NCI-H2107 treated with DMSO at 0.1 percent for 48 hours (cell line): ENCODE measurements around the gene FOXF2.
"Not testable (repeated sequence)": the region's sequence is repeated elsewhere in the genome, so short reads cannot be mapped to it uniquely, and the experiment has no call there.

Source experiments
- DNase-seq: peaks from one replicate; lab custom pipeline; 2025; ENCODE audit not compliant: unreplicated experiment; lab: John Stamatoyannopoulos, UW

FOXF2 gene

DNA sequence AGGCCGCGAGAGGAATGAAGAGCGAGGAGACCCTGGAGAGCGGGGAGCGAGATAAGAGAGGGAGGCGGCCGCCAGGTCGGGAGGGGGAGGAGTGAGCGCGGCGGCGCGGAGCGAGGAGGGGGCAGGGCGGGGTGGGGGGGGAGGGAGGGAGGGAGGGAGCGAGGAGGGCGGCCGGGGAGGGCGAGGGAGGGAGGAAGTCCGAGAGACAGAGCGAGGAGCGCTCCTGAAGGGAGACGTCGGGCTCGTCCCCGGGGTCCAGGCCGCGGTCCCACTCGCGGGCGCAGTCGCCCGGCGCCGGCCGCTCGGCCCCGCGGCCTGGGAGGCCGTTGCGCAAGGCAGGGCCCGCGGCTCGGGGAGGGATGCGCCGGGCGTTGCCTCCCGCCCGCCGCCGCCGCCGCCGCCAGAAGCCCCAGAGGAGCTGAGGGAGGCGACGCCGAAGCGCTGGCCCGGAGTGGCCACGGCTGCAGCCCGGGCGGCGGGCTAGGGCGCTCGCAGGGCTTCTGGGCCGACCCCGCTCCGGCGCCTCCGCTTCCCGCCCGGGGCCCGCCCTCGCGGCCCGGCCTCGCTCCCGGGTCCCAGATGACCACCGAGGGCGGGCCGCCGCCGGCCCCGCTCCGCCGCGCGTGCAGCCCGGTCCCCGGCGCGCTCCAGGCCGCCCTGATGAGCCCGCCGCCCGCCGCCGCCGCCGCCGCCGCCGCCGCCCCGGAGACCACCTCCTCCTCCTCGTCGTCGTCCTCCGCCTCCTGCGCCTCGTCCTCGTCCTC lies at the start of gene FOXF2:
FOXF2 (plus strand) TSS at position 208 of the 764 bp plus-strand sequence; CDS start at position 580, 372 bp downstream.
- no peak for DNase-seq

DNA sequence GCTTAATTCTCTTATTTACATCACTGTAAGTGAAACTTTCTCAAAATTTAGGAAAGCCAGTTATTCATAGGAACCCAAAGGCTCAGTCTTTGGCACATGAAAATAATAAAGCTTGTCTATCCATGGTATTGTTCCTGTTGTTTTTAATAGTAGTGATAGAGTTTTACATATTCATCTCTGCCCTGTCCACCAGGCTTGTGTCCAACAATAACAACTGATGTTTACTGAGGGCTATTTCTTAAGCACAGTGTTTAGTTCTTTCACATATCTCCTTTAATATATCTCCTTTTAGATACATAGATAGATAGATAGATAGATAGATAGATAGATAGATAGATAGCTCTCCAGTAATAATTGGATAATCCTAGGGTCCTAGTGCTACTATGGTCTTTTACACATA lies 43.3 kb upstream of the FOXF2 start:
- DNase-seq: no peak

DNA sequence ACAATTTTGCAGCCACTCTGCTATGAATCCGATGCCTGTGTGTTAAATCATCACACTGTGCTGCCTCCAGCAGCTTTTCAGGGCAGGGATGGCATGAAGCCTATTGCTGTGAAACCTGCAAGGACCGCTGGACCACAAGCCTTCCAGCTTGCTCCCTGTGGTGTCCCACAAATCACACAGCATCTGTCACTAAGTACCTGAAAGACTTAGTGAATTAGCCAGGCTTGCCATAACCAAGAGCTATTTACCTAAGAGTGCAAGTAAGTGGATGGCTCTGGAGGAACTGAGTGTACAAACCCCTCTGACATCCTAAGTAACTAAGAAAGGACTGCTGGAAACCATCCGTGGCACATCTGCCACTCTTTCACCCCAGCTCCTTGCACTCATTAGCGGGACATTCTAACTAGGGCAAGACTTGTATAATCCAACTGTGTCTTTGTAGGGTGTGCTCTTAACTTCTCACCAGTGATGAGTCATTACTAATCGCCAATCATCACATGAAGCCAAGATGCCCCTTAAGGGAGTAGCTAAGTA lies 42.8 kb upstream of the FOXF2 start:
- DNase-seq: no peak

- no peak for DNase-seq
These were observed 42.2 kb upstream of the FOXF2 start for GRCh38 chr6:1347161-1347560.

GRCh38 chr6:1348675-1349074 lies 40.7 kb upstream of the FOXF2 start:
- no peak for DNase-seq

DNA sequence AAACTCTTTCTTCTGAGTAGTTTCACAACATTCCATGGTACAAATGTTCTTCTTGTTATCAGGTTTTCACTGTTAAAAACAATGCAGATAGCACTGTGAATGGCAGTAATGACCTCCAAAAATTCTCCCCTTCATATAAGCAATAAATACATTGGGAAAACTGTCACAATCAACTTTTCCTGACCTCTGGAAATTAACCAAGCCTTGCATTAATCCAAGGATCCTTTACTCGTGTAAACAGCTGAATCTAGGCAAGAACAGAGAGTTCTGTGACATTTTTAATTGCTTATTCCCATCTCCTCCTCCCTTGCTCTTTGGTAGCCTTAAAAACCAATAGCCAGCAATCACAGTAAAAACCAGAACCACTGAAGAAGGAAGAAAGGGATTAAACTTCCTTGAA lies 39.7 kb upstream of the FOXF2 start:
- DNase-seq: no peak

- no peak for DNase-seq
These were observed 37.9 kb upstream of the FOXF2 start for GRCh38 chr6:1351381-1352008.

- DNase-seq: not testable (repeated sequence)
These were observed 34.3 kb upstream of the FOXF2 start for GRCh38 chr6:1355068-1355467.

DNA sequence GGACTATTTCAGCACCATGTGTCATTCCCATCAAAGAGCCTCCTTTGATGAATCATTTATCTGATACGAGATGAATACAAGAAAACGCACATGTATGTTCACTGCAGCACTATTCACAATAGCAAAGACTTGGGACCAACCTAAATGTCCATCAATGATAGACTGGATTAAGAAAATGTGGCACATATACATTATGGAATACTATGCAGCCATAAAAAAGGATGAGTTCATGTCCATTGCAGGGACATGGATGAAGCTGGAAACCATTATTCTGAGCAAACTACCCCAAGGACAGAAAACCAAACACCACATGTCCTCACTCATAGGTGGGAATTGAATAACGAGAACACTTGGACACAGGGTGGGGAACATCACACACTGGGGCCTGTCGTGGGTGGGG lies 27.7 kb upstream of the FOXF2 start:
- DNase-seq: not testable (repeated sequence)

DNA sequence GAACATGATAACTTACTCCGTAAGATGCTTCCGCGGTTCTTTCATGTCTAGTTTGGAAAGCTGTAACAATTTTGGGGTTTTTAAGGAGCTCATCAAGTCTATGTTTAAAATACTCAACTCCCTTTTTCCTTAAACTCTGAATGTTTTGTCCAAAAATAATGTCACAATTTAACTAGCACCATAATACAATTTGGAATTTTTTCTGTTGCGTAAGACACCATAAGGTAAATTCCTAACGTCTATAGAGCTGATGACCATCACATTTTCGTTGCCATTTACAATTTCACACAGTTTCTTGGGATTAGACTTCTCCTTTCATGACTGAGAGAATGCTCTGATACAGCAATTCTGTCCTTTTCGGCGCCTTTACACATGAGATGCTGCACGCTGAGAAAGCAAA lies 26.7 kb upstream of the FOXF2 start:
- DNase-seq: no peak

- DNase-seq: no peak
These were observed 26.1 kb upstream of the FOXF2 start for GRCh38 chr6:1363298-1363697.

GRCh38 chr6:1363729-1364572 lies 25.4 kb upstream of the FOXF2 start:
- DNase-seq: no peak

DNA sequence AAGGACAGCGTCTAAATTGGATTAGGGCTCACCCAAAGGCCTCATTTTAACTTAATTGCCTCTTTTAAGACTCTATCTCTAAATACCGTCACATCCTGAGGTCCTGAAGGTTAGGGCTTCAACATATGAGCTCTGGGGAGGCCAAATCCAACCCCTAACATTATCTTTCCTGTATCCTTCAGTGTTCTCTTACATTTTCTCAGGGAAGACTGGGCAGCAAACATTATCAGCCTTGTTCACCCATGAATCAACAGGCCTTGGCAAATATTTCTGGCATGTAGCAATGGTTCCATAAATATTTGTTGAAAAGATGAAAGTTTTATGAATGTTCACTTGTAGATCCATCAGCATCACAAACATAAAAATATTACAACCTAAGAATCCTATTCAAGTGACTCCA lies 24.6 kb upstream of the FOXF2 start:
- no peak for DNase-seq

GRCh38 chr6:1365686-1366085 lies 23.7 kb upstream of the FOXF2 start:
- DNase-seq: no peak

DNA sequence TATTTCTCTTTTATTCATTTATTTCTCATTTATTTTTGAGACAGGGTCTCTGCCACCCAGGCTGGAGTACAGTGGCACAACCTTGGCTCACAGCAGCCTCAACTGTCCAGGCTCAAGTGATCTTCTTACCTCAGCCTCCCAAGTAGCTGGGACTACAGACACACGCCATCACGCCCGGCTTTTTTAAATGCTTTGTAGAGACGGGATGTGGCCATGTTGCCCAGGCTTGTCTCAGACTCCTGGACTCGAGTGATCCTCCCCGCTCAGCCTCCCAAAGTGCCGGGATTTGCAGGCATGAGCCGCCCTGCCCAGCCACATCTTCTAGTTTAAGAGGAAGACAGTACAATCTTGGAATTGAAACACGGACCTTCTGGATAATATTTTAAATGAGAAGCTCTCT lies 21.6 kb upstream of the FOXF2 start:
- no peak for DNase-seq

- no peak for DNase-seq
These were observed 20.4 kb upstream of the FOXF2 start for GRCh38 chr6:1368940-1369339.

DNA sequence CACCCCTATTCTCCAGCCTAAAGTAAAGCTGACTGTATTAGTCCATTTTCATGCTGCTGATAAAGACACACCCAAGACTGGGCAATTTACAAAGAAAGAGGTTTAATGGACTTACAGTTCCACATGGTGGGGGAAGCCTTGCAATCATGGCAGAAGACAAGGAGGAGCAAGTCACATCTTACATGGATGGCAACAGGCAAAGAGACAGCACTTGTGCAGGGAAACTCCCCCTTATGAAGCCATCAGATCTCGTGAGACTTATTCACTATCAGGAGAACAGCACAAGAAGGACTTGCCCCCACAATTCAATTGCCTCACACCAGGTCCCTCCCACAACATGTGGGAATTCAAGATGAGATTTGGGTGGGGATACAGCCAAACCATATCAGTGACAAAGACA lies 19.7 kb upstream of the FOXF2 start:
- DNase-seq: not testable (repeated sequence)

DNA sequence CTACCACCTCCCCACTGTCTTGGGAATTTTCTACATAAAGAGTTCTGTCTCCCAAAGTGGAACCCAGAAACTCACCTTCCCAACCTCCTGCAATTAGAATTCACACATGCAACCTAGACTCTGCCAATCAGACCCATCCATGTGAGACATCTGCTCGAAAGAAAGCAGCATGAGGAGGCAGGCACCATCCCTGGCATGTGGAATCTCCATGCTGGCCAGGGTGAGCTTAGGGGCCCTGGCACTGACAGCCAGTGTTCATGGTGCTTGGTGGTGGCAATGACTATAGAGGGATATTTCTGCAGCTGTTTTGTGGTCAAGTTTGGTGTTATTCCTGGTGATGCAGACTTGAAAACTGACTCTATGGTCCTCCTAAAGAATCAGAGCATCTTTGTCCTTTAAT lies 17.4 kb upstream of the FOXF2 start:
- no peak for DNase-seq

GRCh38 chr6:1372690-1373089 lies 16.7 kb upstream of the FOXF2 start:
- DNase-seq: no peak

DNA sequence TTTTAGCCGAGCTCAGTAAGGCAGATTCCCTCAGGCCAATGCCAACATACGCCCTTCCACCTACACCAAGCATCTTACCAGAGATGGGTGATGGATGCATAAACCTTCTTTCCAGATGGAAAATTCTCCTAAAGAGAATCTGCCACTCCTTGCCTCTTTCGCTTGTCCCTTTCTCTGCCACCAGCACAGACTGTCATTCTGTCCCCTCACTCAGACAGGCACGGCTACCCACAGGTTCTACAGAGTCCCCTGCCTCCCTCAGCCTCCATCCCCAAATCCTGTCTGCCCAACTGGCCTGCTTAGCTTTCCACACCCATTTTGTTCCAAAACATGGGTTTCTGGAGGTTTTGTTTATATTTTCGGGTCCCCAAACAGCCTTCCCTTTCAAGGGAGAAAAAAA lies 12.7 kb upstream of the FOXF2 start:
- DNase-seq: no peak

GRCh38 chr6:1377526-1377925 lies 11.8 kb upstream of the FOXF2 start:
- DNase-seq: no peak
